H1 (cell line): ENCODE results near the gene GRID1. TPM values are rescaled to one million over a fixed set of nuclear protein-coding genes. Genes with fewer than 3 reads are reported as not detected.

Experiments used
- ATF2 ChIP-seq: IDR thresholded peaks from 2 replicates; pipeline ENCODE4 v1.6.1; 2012; ENCODE audit warnings: low read length, inconsistent platforms
- BCL11A ChIP-seq, 2 experiments: IDR thresholded peaks; one replicate each; pipeline ENCODE4 v1.6.1; 2011; ENCODE audit warnings: low read depth in 2 of 2, low read length in 2 of 2, mild to moderate bottlenecking in 2 of 2
- EZH2 ChIP-seq: fragments of 200-600 bp; sonication (generic); IDR thresholded peaks from 2 replicates; pipeline ENCODE4 v1.7.1; 2012; ENCODE audit warnings: low read depth, mild to moderate bottlenecking, moderate library complexity, low read length, inconsistent platforms; ENCODE audit not compliant: severe bottlenecking
- POU5F1 ChIP-seq: IDR thresholded peaks from 2 replicates; pipeline ENCODE4 v1.6.1; 2011; ENCODE audit warnings: low read depth, mild to moderate bottlenecking, low read length, moderate library complexity
- RAD21 ChIP-seq, 2 experiments: IDR thresholded peaks in 1 of 2; conservative IDR thresholded peaks in 1 of 2; 2 replicates each; pipeline ENCODE4 v1.6.1; 2011; ENCODE audit warnings: low read depth in 2 of 2, low read length in 2 of 2, improper control_type of control experiment in 1 of 2, inconsistent platforms in 1 of 2, mild to moderate bottlenecking in 1 of 2, moderate library complexity in 1 of 2
- polyA plus RNA-seq, 7 experiments: library from polyadenylated mRNA; depleted of rRNA in 3 of 7; stranded (reverse) in 5 of 7; unstranded in 2 of 7; fragments of >200 nt in 5 of 7; fragments of 200-250 nt in 2 of 7; gene quantifications; 1 replicate in 5 of 7; 2 replicates in 1 of 7; 4 replicates in 1 of 7; pipeline versions ENCODE4 v1.2.1 to v1.2.3, GENCODE V29; 2011 to 2013; ENCODE audit warnings: missing spikeins in 2 of 7, mixed read lengths in 2 of 7
- total RNA-seq: library from RNA; stranded (reverse); fragmentation: NEBNext Ultra II Directional; extraction: Animal tissue kit (Norgen Biotek cat#: 25700); gene quantifications from 2 replicates; pipeline ENCODE4 v1.2.1, GENCODE V29; 2021

The GRID1 gene
- total and polyA plus RNA-seq, 2 of the 8 experiments (the other 6 are each of a cell fraction or from before 2014, with no cell fraction given), result 0.22 to 0.30 TPM

- TF ChIP-seq RAD21 (IDR thresholded peaks at IDR 0.05 in 1 of 2, conservative IDR thresholded peaks at IDR 0.05 in 1 of 2; ENCODE audit: low read depth in 2 of 2, low read length in 2 of 2) (no peak), ATF2 (no peak), BCL11A (IDR thresholded peaks at IDR 0.05; ENCODE audit: low read depth in 2 of 2, low read length in 2 of 2) (no peak), POU5F1 (no peak), EZH2 (no peak)
Measured at GRCh38 chr10:86403183-86403797, 36.7 kb upstream of the GRID1 start (continued).
